HEK293T (cell line): ENCODE results near the gene KIF18A.
"Not testable (repeated sequence)": the region's sequence is repeated elsewhere in the genome, so short reads cannot be mapped to it uniquely, and the experiment has no call there.

ENCODE experiments used
- ARNT ChIP-seq: fragments of 450-650 bp; IDR thresholded peaks from 2 replicates; pipeline ENCODE4 v1.6.1; 2017; ENCODE audit warnings: mild to moderate bottlenecking
- BHLHE40 ChIP-seq: fragments of 450-650 bp; IDR thresholded peaks from 2 replicates; pipeline ENCODE4 v1.6.1; 2016; ENCODE audit warnings: mild to moderate bottlenecking, moderate library complexity, borderline replicate concordance
- CTBP1 ChIP-seq: fragments of 450-650 bp; IDR thresholded peaks from 2 replicates; pipeline ENCODE4 v1.6.1; 2016; ENCODE audit warnings: borderline replicate concordance
- ELF4 ChIP-seq: fragments of 450-650 bp; IDR thresholded peaks from 2 replicates; pipeline ENCODE4 v1.6.1; 2017; ENCODE audit warnings: antibody characterized with exemption
- FOXA1 ChIP-seq: fragments of 450-650 bp; IDR thresholded peaks from 2 replicates; pipeline ENCODE4 v1.6.1; 2016; ENCODE audit warnings: mild to moderate bottlenecking
- FOXM1 ChIP-seq: fragments of 450-650 bp; IDR thresholded peaks from 2 replicates; pipeline ENCODE4 v1.6.1; 2017; ENCODE audit warnings: mild to moderate bottlenecking, borderline replicate concordance
- L3MBTL2 ChIP-seq: fragments of 450-650 bp; conservative IDR thresholded peaks from 2 replicates; pipeline ENCODE4 v1.6.1; 2016; ENCODE audit warnings: mild to moderate bottlenecking
- LEF1 ChIP-seq: fragments of 450-650 bp; IDR thresholded peaks from 2 replicates; pipeline ENCODE4 v1.6.1; 2017; ENCODE audit warnings: mild to moderate bottlenecking, borderline replicate concordance
- SUZ12 ChIP-seq: fragments of 450-650 bp; IDR thresholded peaks from 2 replicates; pipeline ENCODE4 v1.6.1; 2016; ENCODE audit warnings: mild to moderate bottlenecking
- TARDBP ChIP-seq: fragments of 450-650 bp; IDR thresholded peaks from 2 replicates; pipeline ENCODE4 v1.6.1; 2016
- ZNF384 ChIP-seq: fragments of 450-650 bp; IDR thresholded peaks from 2 replicates; pipeline ENCODE4 v1.6.1; 2016
- TF ChIP-seq, protein P1 (sequence below): fragments of 450-650 bp; IDR thresholded peaks from 2 replicates; pipeline ENCODE4 v1.6.1; 2016

DNA sequence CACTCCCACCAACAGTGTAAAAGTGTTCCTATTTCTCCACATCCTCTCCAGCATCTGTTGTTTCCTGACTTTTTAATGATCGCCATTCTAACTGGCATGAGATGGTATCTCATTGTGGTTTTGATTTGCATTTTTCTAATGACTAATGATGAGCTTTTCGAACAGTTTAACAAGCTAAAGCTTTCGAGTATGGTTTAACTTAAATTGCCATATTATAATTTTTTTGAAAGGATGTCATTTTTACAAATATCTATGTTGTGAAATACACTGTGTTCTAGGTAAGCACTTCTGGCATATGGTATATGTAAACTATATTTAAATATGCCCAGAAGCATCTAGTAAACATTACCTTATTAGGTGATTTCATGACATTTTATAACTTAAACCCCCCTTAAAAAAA is 20.3 kb downstream of the KIF18A start:
- not testable (repeated sequence) for TF ChIP-seq TARDBP, FOXA1, L3MBTL2, ARNT, BHLHE40, ZNF384, CTBP1, ELF4, FOXM1, SUZ12, LEF1
- TF ChIP-seq, protein P1, sequence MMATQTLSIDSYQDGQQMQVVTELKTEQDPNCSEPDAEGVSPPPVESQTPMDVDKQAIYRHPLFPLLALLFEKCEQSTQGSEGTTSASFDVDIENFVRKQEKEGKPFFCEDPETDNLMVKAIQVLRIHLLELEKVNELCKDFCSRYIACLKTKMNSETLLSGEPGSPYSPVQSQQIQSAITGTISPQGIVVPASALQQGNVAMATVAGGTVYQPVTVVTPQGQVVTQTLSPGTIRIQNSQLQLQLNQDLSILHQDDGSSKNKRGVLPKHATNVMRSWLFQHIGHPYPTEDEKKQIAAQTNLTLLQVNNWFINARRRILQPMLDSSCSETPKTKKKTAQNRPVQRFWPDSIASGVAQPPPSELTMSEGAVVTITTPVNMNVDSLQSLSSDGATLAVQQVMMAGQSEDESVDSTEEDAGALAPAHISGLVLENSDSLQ: not testable (repeated sequence)
